ENCODE measurements around the gene NEU2. TPM values are rescaled to one million over a fixed set of nuclear protein-coding genes. Genes with fewer than 3 reads are reported as not detected.

The NEU2 gene
- total and polyA plus RNA-seq, 9 of the 15 experiments (the other 6 are each of a cell fraction or from before 2014, with no cell fraction given): not detected

DNA sequence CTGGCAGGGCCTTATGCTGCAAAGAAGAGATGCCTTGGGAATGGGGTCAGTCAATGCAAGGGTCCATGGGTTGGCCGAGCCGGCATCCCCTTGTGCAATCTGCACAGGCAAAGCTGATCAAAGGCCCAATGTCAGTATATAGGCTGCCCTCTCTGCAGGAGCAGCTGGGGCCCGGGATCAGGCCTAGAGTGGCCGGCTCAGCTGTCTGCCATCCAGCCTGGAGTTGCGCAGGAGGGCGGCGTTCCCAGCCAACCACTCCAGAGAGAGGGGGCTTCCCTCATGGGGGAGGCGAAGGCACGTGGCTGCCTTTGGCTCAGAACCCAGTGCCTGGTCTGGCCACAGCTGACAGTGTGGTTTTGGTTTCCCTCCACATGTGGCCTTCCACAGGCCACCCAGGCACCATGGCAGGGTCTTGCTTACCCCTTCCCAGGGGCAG lies 31.5 kb downstream of the NEU2 start:
- POLR2A ChIA-PET: interaction anchor here (0.5 kb wide), 1 partner anchor 24 kb away, joined by 3 read pairs; no protein-coding TSS in a partner anchor
- no peak for ATAC-seq
- in situ Hi-C loops (cut with MboI) (no loop called here), intact Hi-C loops (cut with micrococcal nuclease) (no loop called here)
- WGBS (ENCODE audit: insufficient coverage, low coverage, missing lambda C conversion rate): 25% methylated on average over 1 of the region's 9 CpGs
- Histone ChIP-seq H3K79me2 (ENCODE audit: control insufficient read depth, insufficient read depth, low read length) (no peaks in the 10 kb centered on the region; the same call in 2 of the 3 replicates), H3K9ac (ENCODE audit: insufficient read depth in 1 of 2, low read depth in 2 of 2, low read length in 2 of 2) (peak overlapping the region in 1 of 2 experiments; percentile 26; a peak in 1 of 4 replicates), H3K4me2 (ENCODE audit: insufficient read depth, low read length) (no peak overlapping the region), H3K36me3 (ENCODE audit: control insufficient read depth, insufficient read depth, low read length) (no peaks in the 10 kb centered on the region), H3K4me3 (no peak overlapping the region), H3K9me1 (ENCODE audit: control insufficient read depth, insufficient read depth, low read length) (no peaks in the 10 kb centered on the region), H3K4me1 (replicated peaks in 1 of 2; ENCODE audit: control insufficient read depth in 2 of 2, insufficient read depth in 2 of 2, low read length in 2 of 2) (peaks cover 13 to 46% of the 10 kb centered on the region in 2 experiments; a peak in 4 of 5 replicates), H3K9me3 (replicated peaks; ENCODE audit: control insufficient read depth, insufficient read depth, low read depth, low read length) (no peaks in the 10 kb centered on the region), H4K20me1 (replicated peaks; ENCODE audit: control insufficient read depth, insufficient read depth, low read length) (no peaks in the 10 kb centered on the region), H3K27me3 (ENCODE audit: control insufficient read depth in 2 of 2, insufficient read depth in 2 of 2, low read length in 2 of 2) (no peaks in the 10 kb centered on the region), H2AFZ (ENCODE audit: low read depth, low read length) (no peak overlapping the region), H3K27ac (ENCODE audit: extremely low read depth, low read depth, low read length) (no peak overlapping the region)
- CTCF ChIA-PET (ENCODE audit: low intra/inter-chr PET ratio): no interaction called here
- TF ChIP-seq, protein P1, sequence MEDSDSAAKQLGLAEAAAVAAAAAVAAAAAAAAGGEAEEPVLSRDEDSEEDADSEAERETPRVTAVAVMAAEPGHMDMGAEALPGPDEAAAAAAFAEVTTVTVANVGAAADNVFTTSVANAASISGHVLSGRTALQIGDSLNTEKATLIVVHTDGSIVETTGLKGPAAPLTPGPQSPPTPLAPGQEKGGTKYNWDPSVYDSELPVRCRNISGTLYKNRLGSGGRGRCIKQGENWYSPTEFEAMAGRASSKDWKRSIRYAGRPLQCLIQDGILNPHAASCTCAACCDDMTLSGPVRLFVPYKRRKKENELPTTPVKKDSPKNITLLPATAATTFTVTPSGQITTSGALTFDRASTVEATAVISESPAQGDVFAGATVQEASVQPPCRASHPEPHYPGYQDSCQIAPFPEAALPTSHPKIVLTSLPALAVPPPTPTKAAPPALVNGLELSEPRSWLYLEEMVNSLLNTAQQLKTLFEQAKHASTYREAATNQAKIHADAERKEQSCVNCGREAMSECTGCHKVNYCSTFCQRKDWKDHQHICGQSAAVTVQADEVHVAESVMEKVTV (CRISPR knock-in tag; IDR thresholded peaks at IDR 0.05): no peak
- TF ChIP-seq, protein P2, sequence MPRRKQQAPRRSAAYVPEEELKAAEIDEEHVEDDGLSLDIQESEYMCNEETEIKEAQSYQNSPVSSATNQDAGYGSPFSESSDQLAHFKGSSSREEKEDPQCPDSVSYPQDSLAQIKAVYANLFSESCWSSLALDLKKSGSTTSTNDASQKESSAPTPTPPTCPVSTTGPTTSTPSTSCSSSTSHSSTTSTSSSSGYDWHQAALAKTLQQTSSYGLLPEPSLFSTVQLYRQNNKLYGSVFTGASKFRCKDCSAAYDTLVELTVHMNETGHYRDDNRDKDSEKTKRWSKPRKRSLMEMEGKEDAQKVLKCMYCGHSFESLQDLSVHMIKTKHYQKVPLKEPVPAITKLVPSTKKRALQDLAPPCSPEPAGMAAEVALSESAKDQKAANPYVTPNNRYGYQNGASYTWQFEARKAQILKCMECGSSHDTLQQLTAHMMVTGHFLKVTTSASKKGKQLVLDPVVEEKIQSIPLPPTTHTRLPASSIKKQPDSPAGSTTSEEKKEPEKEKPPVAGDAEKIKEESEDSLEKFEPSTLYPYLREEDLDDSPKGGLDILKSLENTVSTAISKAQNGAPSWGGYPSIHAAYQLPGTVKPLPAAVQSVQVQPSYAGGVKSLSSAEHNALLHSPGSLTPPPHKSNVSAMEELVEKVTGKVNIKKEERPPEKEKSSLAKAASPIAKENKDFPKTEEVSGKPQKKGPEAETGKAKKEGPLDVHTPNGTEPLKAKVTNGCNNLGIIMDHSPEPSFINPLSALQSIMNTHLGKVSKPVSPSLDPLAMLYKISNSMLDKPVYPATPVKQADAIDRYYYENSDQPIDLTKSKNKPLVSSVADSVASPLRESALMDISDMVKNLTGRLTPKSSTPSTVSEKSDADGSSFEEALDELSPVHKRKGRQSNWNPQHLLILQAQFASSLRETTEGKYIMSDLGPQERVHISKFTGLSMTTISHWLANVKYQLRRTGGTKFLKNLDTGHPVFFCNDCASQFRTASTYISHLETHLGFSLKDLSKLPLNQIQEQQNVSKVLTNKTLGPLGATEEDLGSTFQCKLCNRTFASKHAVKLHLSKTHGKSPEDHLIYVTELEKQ (CRISPR knock-in tag; IDR thresholded peaks at IDR 0.05): no peak
- TF ChIP-seq, protein P3, sequence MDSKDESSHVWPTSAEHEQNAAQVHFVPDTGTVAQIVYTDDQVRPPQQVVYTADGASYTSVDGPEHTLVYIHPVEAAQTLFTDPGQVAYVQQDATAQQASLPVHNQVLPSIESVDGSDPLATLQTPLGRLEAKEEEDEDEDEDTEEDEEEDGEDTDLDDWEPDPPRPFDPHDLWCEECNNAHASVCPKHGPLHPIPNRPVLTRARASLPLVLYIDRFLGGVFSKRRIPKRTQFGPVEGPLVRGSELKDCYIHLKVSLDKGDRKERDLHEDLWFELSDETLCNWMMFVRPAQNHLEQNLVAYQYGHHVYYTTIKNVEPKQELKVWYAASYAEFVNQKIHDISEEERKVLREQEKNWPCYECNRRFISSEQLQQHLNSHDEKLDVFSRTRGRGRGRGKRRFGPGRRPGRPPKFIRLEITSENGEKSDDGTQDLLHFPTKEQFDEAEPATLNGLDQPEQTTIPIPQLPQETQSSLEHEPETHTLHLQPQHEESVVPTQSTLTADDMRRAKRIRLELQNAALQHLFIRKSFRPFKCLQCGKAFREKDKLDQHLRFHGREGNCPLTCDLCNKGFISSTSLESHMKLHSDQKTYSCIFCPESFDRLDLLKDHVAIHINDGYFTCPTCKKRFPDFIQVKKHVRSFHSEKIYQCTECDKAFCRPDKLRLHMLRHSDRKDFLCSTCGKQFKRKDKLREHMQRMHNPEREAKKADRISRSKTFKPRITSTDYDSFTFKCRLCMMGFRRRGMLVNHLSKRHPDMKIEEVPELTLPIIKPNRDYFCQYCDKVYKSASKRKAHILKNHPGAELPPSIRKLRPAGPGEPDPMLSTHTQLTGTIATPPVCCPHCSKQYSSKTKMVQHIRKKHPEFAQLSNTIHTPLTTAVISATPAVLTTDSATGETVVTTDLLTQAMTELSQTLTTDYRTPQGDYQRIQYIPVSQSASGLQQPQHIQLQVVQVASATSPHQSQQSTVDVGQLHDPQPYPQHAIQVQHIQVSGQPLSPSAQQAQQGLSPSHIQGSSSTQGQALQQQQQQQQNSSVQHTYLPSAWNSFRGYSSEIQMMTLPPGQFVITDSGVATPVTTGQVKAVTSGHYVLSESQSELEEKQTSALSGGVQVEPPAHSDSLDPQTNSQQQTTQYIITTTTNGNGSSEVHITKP (IDR thresholded peaks at IDR 0.05; ENCODE audit: partially characterized antibody): no peak
- TF ChIP-seq MECOM (CRISPR knock-in tag; IDR thresholded peaks at IDR 0.05): no peak
- no peak for TF ChIP-seq BCL6 (CRISPR knock-in tag; IDR thresholded peaks at IDR 0.05)
- TF ChIP-seq NCOA1 (IDR thresholded peaks at IDR 0.05; ENCODE audit: low read depth): no peak
- TF ChIP-seq, protein P4, sequence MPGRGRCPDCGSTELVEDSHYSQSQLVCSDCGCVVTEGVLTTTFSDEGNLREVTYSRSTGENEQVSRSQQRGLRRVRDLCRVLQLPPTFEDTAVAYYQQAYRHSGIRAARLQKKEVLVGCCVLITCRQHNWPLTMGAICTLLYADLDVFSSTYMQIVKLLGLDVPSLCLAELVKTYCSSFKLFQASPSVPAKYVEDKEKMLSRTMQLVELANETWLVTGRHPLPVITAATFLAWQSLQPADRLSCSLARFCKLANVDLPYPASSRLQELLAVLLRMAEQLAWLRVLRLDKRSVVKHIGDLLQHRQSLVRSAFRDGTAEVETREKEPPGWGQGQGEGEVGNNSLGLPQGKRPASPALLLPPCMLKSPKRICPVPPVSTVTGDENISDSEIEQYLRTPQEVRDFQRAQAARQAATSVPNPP (IDR thresholded peaks at IDR 0.05; ENCODE audit: borderline replicate concordance, insufficient read depth, insufficient read length): no peak
- no peak for TF ChIP-seq HDAC1 (IDR thresholded peaks at IDR 0.05)
- TF ChIP-seq, protein P5, sequence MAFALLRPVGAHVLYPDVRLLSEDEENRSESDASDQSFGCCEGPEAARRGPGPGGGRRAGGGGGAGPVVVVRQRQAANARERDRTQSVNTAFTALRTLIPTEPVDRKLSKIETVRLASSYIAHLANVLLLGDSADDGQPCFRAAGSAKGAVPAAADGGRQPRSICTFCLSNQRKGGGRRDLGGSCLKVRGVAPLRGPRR (CRISPR knock-in tag; IDR thresholded peaks at IDR 0.05): no peak
- no peak for TF ChIP-seq MAFG (tag; conservative IDR thresholded peaks at IDR 0.05)
- no peak for FAIRE-seq
- no TSS peak for BruUV-seq (replicated peaks)
- DNase-seq (ENCODE audit: extremely low read depth in 1 of 4, low spot score in 3 of 4): no peak
